ENCODE measurements around the gene CYB5R4.

Gene CYB5R4

GRCh38 chr6:83872386-83873118 is 13.1 kb downstream of the CYB5R4 start:
- Histone ChIP-seq H3K79me2 (ENCODE audit: low read length) (peaks cover 37% of the 10 kb centered on the region), H3K9ac (ENCODE audit: low read length) (no peak overlapping the region), H4K20me1 (ENCODE audit: insufficient read depth, low read length) (peaks cover 6% of the 10 kb centered on the region; the same call in 1 of the 2 replicates), H3K4me1 (ENCODE audit: low read length) (no peaks in the 10 kb centered on the region), H2AFZ (ENCODE audit: low read depth, low read length) (no peak overlapping the region), H3K27ac (ENCODE audit: low read length) (no peak overlapping the region), H3K9me3 (ENCODE audit: insufficient read depth, low read length) (peaks cover 17% of the 10 kb centered on the region), H3K27me3 (ENCODE audit: low read depth, low read length) (no peaks in the 10 kb centered on the region), H3K4me3 (ENCODE audit: low read length) (no peak overlapping the region), H3K4me2 (ENCODE audit: low read length) (no peak overlapping the region), H3K36me3 (replicated peaks; ENCODE audit: low read depth, low read length) (peaks cover 29% of the 10 kb centered on the region)
- TF ChIP-seq EZH2phosphoT487 (IDR thresholded peaks at IDR 0.05; ENCODE audit: low read depth): no peak
- TF ChIP-seq CTCF (IDR thresholded peaks at IDR 0.05; ENCODE audit: low read depth, low read length): no peak

- Histone ChIP-seq H2AFZ (ENCODE audit: low read depth, low read length) (no peak overlapping the region), H3K27ac (ENCODE audit: low read length) (no peak overlapping the region), H3K79me2 (ENCODE audit: low read length) (peaks cover 43% of the 10 kb centered on the region), H3K4me3 (ENCODE audit: low read length) (no peak overlapping the region), H3K9me3 (ENCODE audit: insufficient read depth, low read length) (peaks cover 4% of the 10 kb centered on the region), H3K4me2 (ENCODE audit: low read length) (no peak overlapping the region), H3K4me1 (ENCODE audit: low read length) (no peaks in the 10 kb centered on the region), H3K27me3 (ENCODE audit: low read depth, low read length) (no peaks in the 10 kb centered on the region), H4K20me1 (ENCODE audit: insufficient read depth, low read length) (peaks cover 15% of the 10 kb centered on the region; the same call in 1 of the 2 replicates), H3K9ac (ENCODE audit: low read length) (no peak overlapping the region), H3K36me3 (replicated peaks; ENCODE audit: low read depth, low read length) (peaks cover 16% of the 10 kb centered on the region)
- TF ChIP-seq EZH2phosphoT487 (IDR thresholded peaks at IDR 0.05; ENCODE audit: low read depth) (no peak), CTCF (IDR thresholded peaks at IDR 0.05; ENCODE audit: low read depth, low read length) (no peak)
Measured at GRCh38 chr6:83873869-83874268, 14.4 kb downstream of the CYB5R4 start.

GRCh38 chr6:83875843-83876242 is 16.4 kb downstream of the CYB5R4 start:
- Histone ChIP-seq H3K27me3 (ENCODE audit: low read depth, low read length) (no peaks in the 10 kb centered on the region), H3K4me2 (ENCODE audit: low read length) (no peak overlapping the region), H2AFZ (ENCODE audit: low read depth, low read length) (no peak overlapping the region), H3K79me2 (ENCODE audit: low read length) (peaks cover 53% of the 10 kb centered on the region), H3K27ac (ENCODE audit: low read length) (no peak overlapping the region), H3K9me3 (ENCODE audit: insufficient read depth, low read length) (no peaks in the 10 kb centered on the region), H3K36me3 (replicated peaks; ENCODE audit: low read depth, low read length) (peaks cover 3% of the 10 kb centered on the region), H3K4me3 (ENCODE audit: low read length) (no peak overlapping the region), H4K20me1 (ENCODE audit: insufficient read depth, low read length) (peaks cover 35% of the 10 kb centered on the region), H3K4me1 (ENCODE audit: low read length) (no peaks in the 10 kb centered on the region), H3K9ac (ENCODE audit: low read length) (no peak overlapping the region)
- TF ChIP-seq EZH2phosphoT487 (IDR thresholded peaks at IDR 0.05; ENCODE audit: low read depth) (no peak), CTCF (IDR thresholded peaks at IDR 0.05; ENCODE audit: low read depth, low read length) (no peak)

GRCh38 chr6:83878902-83879644 is 19.6 kb downstream of the CYB5R4 start:
- Histone ChIP-seq H3K4me2 (ENCODE audit: low read length) (no peak overlapping the region), H3K27me3 (ENCODE audit: low read depth, low read length) (no peaks in the 10 kb centered on the region), H3K9me3 (ENCODE audit: insufficient read depth, low read length) (no peaks in the 10 kb centered on the region), H3K4me3 (ENCODE audit: low read length) (no peak overlapping the region), H3K27ac (ENCODE audit: low read length) (no peak overlapping the region), H3K36me3 (replicated peaks; ENCODE audit: low read depth, low read length) (no peaks in the 10 kb centered on the region), H2AFZ (ENCODE audit: low read depth, low read length) (no peak overlapping the region), H3K79me2 (ENCODE audit: low read length) (peaks cover 56% of the 10 kb centered on the region), H3K4me1 (ENCODE audit: low read length) (no peaks in the 10 kb centered on the region), H3K9ac (ENCODE audit: low read length) (no peak overlapping the region), H4K20me1 (ENCODE audit: insufficient read depth, low read length) (peaks cover 40% of the 10 kb centered on the region)
- TF ChIP-seq EZH2phosphoT487 (IDR thresholded peaks at IDR 0.05; ENCODE audit: low read depth): no peak
- no peak for TF ChIP-seq CTCF (IDR thresholded peaks at IDR 0.05; ENCODE audit: low read depth, low read length)
